Calu3 (cell line): ENCODE results near the gene DDX52. TPM values are rescaled to one million over a fixed set of nuclear protein-coding genes. Genes with fewer than 3 reads are reported as not detected.

Experiments
- BruUV-seq: library from RNA; stranded (reverse); fragments of 400-500 nt; replicated peaks from 2 replicates; lab custom pipeline; 2021; lab: Mats Ljungman, UMichigan
- CTCF ChIA-PET: fragments of 300-600 bp; sonication (Branson Sonifier 250); formaldehyde crosslinking; loops from one replicate; lab custom pipeline; 2022; ENCODE audit warnings: antibody characterized with exemption; lab: Charles Lee
- DNase-seq: peaks from one replicate; pipeline ENCODE4 v3.0.0; 2022
- H3K27ac Mint-ChIP-seq: one replicate; pipeline ENCODE4 v1.8.0; 2022; ENCODE audit warnings: mixed read lengths; ENCODE audit not compliant: unreplicated experiment
- H3K27me3 Mint-ChIP-seq: one replicate; pipeline ENCODE4 v1.8.0; 2022; ENCODE audit warnings: mixed read lengths; ENCODE audit not compliant: unreplicated experiment
- H3K36me3 Mint-ChIP-seq: one replicate; pipeline ENCODE4 v1.8.0; 2022; ENCODE audit warnings: mild to moderate bottlenecking, moderate library complexity, mixed read lengths; ENCODE audit not compliant: insufficient read depth, unreplicated experiment
- H3K4me1 Mint-ChIP-seq: one replicate; pipeline ENCODE4 v1.8.0; 2022; ENCODE audit warnings: mild to moderate bottlenecking, low read depth, mixed read lengths; ENCODE audit not compliant: unreplicated experiment
- H3K4me3 Mint-ChIP-seq: one replicate; pipeline ENCODE4 v1.8.0; 2022; ENCODE audit warnings: mild to moderate bottlenecking, low read depth, moderate library complexity, mixed read lengths; ENCODE audit not compliant: unreplicated experiment
- H3K9me3 Mint-ChIP-seq: one replicate; pipeline ENCODE4 v1.8.0; 2022; ENCODE audit warnings: low read depth, mixed read lengths; ENCODE audit not compliant: unreplicated experiment
- intact Hi-C: fragments of 100-400 bp; cut with micrococcal nuclease; formaldehyde crosslinking; loops from one replicate; pipeline ENCODE4 v1.10.0; 2022; ENCODE audit not compliant: unreplicated experiment
- total RNA-seq: library from RNA; stranded (reverse); gene quantifications from 2 replicates; pipeline ENCODE4 v1.2.3, GENCODE V29; 2022
- TF ChIP-seq, protein P1 (sequence below): fragments of 200-600 bp; IDR thresholded peaks from one replicate; pipeline ENCODE4 v1.8.0; 2022; ENCODE audit warnings: antibody characterized with exemption; ENCODE audit not compliant: unreplicated experiment

Gene DDX52
- total RNA-seq, 1 experiment from 2014 or later, result 137 TPM

DNA sequence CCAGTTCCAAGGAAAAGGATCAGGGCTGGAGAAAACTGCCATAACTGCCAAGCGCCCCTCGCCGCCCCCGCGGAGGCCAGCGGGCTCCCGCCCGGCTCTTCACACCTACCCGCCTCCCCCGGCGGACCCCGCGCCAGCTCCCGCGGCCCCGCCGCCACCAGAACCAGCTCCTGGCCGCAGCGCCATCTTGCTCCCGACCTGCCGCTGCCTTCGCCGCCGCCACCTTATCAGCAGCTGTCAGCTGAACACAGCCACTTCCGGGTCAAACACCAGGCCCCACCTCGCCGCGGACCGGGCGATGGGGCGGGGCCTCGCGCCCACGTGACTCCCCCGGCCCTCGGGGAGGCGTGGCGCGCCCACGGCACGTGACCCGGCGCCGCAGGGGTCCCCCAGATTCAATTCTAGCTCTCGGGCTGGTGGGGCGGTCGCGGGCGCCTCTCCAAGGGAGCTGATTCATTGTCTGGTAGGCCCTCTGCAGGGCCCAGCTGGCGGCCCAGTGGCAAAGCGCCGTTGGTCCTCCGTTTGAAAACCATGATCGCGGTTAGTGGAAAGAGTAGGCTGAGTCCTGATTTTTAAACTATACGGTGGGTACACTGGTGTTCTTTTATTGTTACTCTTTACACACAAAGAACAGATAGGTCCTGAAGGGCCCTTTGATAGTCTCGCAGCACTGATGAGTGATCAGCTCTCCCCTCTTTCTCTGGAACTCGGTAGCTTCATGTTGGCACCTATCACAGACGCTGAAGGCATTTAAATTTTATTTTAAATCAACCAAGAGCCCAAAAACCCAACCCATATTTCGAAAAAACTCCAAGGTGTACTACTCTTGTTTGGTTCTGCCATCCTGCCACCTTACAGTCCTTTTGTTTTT lies 33.8 kb downstream of the DDX52 start, which contains the start of gene SYNRG:
Gene SYNRG (minus strand): TSS at position 249 of the 871 bp plus-strand sequence. CDS start 63 bp downstream, at position 186.
- peak; percentile 100 for DNase-seq
- Mint-ChIP-seq H3K27me3 (no peaks in the 10 kb centered on the region), H3K4me1 (peaks cover 34% of the 10 kb centered on the region), H3K4me3 (peak within 1 kb of the TSS; percentile 97), H3K9me3 (no peaks in the 10 kb centered on the region), H3K36me3 (peaks cover 73% of the 10 kb centered on the region), H3K27ac (peak within 1 kb of the TSS; percentile 94)
- CTCF ChIA-PET, result interaction anchor here (0.5 to 2.3 kb wide), 25 partner anchors 9 to 1758 kb away, joined by 3 to 21 read pairs (median 3); partner anchors contain the start of gene DDX52
- BruUV-seq, result TSS peak; percentile 90
- TF ChIP-seq, protein P1, sequence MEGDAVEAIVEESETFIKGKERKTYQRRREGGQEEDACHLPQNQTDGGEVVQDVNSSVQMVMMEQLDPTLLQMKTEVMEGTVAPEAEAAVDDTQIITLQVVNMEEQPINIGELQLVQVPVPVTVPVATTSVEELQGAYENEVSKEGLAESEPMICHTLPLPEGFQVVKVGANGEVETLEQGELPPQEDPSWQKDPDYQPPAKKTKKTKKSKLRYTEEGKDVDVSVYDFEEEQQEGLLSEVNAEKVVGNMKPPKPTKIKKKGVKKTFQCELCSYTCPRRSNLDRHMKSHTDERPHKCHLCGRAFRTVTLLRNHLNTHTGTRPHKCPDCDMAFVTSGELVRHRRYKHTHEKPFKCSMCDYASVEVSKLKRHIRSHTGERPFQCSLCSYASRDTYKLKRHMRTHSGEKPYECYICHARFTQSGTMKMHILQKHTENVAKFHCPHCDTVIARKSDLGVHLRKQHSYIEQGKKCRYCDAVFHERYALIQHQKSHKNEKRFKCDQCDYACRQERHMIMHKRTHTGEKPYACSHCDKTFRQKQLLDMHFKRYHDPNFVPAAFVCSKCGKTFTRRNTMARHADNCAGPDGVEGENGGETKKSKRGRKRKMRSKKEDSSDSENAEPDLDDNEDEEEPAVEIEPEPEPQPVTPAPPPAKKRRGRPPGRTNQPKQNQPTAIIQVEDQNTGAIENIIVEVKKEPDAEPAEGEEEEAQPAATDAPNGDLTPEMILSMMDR, result peak; percentile 52
- intact Hi-C loops, result loop anchor here (2.0 to 5.0 kb wide), 2 partner anchors 19 to 82 kb away; no protein-coding TSS in a partner anchor

DNA sequence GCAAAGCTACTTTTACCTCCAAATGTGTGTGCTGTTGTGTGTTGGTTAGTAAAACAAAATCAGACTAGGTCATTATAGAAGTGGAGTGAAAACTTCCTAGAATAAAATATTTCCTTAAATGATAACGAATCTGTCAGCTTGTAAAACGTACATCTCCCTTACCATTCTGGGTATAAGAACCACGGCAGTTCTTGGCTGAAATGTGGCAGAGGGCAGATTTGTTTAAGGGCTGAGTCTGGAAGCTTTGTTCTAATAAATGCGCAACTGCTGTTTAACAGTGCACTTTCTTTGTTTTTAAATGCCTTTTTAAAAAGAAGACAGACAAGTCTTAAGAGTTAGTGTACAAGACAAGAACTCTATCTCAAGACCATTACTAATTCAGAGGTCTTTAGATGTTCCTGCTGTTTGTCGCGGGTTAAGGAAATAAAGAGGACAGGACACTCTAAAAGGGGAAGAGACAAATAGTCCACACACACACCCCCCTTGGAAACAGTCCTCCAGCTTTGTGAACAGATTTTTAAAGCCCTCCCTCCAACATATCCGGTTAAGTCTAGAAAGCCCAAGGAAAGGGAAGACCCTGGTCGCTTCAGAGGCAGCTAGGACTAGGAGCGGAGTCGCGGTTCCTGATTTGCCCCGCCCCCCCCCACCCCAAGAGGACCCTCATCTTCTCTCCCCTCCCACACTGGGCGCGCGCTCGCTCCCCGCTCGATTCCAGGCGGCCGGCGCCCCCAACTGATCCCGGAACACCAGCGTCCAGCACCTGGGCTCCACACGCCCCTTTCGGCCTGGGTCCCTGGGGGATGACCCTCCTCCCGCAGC lies 34.7 kb downstream of the DDX52 start:
- CTCF ChIA-PET, result interaction anchor here (0.5 to 2.3 kb wide), 25 partner anchors 9 to 1006 kb away, joined by 3 to 21 read pairs (median 4); partner anchors contain the start of gene DDX52
- no peaks in the 10 kb centered on the region for H3K9me3 Mint-ChIP-seq
- no peaks in the 10 kb centered on the region for H3K27me3 Mint-ChIP-seq
- intact Hi-C loops, result loop anchor here (2.0 to 5.0 kb wide), 2 partner anchors 20 to 81 kb away; no protein-coding TSS in a partner anchor
- H3K27ac Mint-ChIP-seq, result peak overlapping the region; percentile 94
- DNase-seq, result no peak
- TF ChIP-seq, protein P1, result no peak
- peaks cover 65% of the 10 kb centered on the region for H3K36me3 Mint-ChIP-seq
- H3K4me3 Mint-ChIP-seq, result peak overlapping the region; percentile 97
- H3K4me1 Mint-ChIP-seq, result peaks cover 34% of the 10 kb centered on the region
- BruUV-seq, result TSS peak; percentile 32

DNA sequence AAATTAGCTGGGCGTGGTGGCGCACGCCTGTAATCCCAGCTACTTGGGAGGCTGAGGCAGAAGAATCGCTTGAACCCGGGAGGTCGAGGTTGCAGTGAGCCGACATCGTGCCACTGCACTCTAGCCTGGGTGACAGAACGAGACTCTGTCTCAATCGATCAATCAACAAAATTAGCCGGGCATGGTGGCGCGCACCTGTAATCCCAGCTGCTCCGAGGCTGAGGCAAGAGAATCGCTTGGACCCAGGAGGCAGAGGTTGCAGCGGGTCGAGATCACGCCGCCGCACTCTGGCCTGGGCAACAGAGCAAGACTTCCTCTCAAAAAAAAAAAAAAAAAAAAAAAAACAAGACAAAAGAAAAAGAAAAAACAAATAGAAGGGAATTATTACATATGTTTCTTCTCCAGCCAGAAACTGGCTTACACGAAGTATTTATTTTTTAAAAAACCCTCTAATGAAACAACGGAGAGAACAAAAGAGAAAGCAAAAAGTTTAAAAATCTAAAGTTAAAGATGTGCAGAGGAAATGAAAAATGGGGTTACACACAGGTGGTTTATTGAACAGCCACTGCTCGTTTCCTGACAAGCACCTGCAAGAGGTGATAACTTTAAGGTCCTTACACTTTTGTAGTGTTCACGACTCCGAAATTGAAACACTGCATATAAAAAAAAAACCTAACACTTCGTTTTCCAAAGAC lies 35.5 kb downstream of the DDX52 start:
- Mint-ChIP-seq H3K4me1 (peaks cover 34% of the 10 kb centered on the region), H3K36me3 (peaks cover 61% of the 10 kb centered on the region), H3K9me3 (no peaks in the 10 kb centered on the region), H3K4me3 (peak overlapping the region; percentile 97), H3K27me3 (no peaks in the 10 kb centered on the region), H3K27ac (peak overlapping the region; percentile 94)
- TF ChIP-seq, protein P1, result no peak
- BruUV-seq, result no TSS peak
- intact Hi-C loops, result loop anchor here (2.0 to 5.0 kb wide), 2 partner anchors 21 to 80 kb away; no protein-coding TSS in a partner anchor
- DNase-seq, result no peak
- CTCF ChIA-PET, result interaction anchor here (0.6 to 2.3 kb wide), 8 partner anchors 8 to 1006 kb away, joined by 3 to 21 read pairs (median 4); partner anchors contain the start of gene DDX52
